Endothelial cell of umbilical vein (primary cell): ENCODE results near the gene LFNG. TPM values are rescaled to one million over a fixed set of nuclear protein-coding genes. Genes with fewer than 3 reads are reported as not detected.

Source experiments
- BruUV-seq: library from RNA; stranded (reverse); fragments of 400-500 nt; replicated peaks from 2 replicates; lab custom pipeline; 2021; lab: Mats Ljungman, UMichigan
- CTCF ChIA-PET: fragments of 300-600, 350-600 bp; sonication (Branson Sonifier 250); formaldehyde crosslinking; loops from one replicate; lab custom pipeline; 2021; ENCODE audit warnings: antibody characterized with exemption, inconsistent platforms; lab: Charles Lee
- POLR2A ChIA-PET: fragments of 300-600, 350-600 bp; sonication (Branson Sonifier 250); formaldehyde crosslinking; loops from one replicate; lab custom pipeline; 2021; ENCODE audit warnings: antibody characterized with exemption, inconsistent platforms; lab: Charles Lee
- DNase-seq: peaks from one replicate; pipeline ENCODE4 v3.0.0-alpha.2; 2011; ENCODE audit warnings: low read depth, low spot score
- FAIRE-seq: peaks from 2 replicates; lab custom pipeline; 2011; peaks lifted over from hg19 to GRCh38; lab: Jason Lieb, UNC
- H2AFZ ChIP-seq: 2 replicates; pipeline ENCODE4 v1.6.0; 2012; ENCODE audit warnings: low read depth, low read length, control low read depth, inconsistent platforms
- H3K27ac ChIP-seq: 2 replicates; pipeline ENCODE4 v1.5.1; 2011; ENCODE audit warnings: low read depth, mild to moderate bottlenecking, control low read depth, low read length, moderate library complexity; ENCODE audit not compliant: insufficient read depth
- H3K27me3 ChIP-seq, 2 experiments: 2 replicates each; pipeline versions ENCODE4 v1.6.0 to v1.6.1; 2011; ENCODE audit warnings: low read length in 2 of 2, mixed read lengths in 1 of 2; ENCODE audit not compliant: control insufficient read depth in 2 of 2, insufficient read depth in 2 of 2
- H3K36me3 ChIP-seq, 2 experiments: 2 replicates in 1 of 2; 3 replicates in 1 of 2; pipeline ENCODE4 v1.5.1; 2011; ENCODE audit warnings: low read length in 2 of 2, mild to moderate bottlenecking in 1 of 2, moderate library complexity in 1 of 2; ENCODE audit not compliant: control insufficient read depth in 2 of 2, insufficient read depth in 2 of 2; ENCODE audit errors: extremely low read depth in 1 of 2
- H3K4me1 ChIP-seq: 3 replicates; pipeline ENCODE4 v1.5.1; 2011; ENCODE audit warnings: mild to moderate bottlenecking, low read length; ENCODE audit not compliant: control insufficient read depth, insufficient read depth; ENCODE audit errors: extremely low read depth
- H3K4me2 ChIP-seq: 2 replicates; pipeline ENCODE4 v1.6.1; 2011; ENCODE audit warnings: low read length, control low read depth, mixed read lengths; ENCODE audit not compliant: insufficient read depth
- H3K4me3 ChIP-seq, 3 experiments: fragments of 200-600 bp in 1 of 3; sonication (generic), shearing (Covaris generic) in 1 of 3; replicated peaks in 1 of 3; 2 replicates each; pipeline ENCODE4 v1.5.1; 2011 to 2016; ENCODE audit warnings: control low read depth in 3 of 3, low read length in 3 of 3, mild to moderate bottlenecking in 2 of 3, inconsistent platforms in 1 of 3, low read depth in 1 of 3, moderate library complexity in 1 of 3; ENCODE audit not compliant: insufficient read depth in 1 of 3
- H3K79me2 ChIP-seq: 2 replicates; pipeline ENCODE4 v1.6.0; 2012; ENCODE audit warnings: low read length, inconsistent platforms; ENCODE audit not compliant: control insufficient read depth, insufficient read depth
- H3K9ac ChIP-seq: replicated peaks from 2 replicates; pipeline ENCODE3; 2011; ENCODE audit warnings: low read length, control low read depth; ENCODE audit not compliant: insufficient read depth; ENCODE audit errors: extremely low read depth
- H3K9me1 ChIP-seq: replicated peaks from 3 replicates; pipeline ENCODE4 v1.6.0; 2011; ENCODE audit warnings: mild to moderate bottlenecking, low read length; ENCODE audit not compliant: control insufficient read depth, insufficient read depth; ENCODE audit errors: extremely low read depth
- H3K9me3 ChIP-seq: replicated peaks from 2 replicates; pipeline ENCODE4 v1.5.1; 2012; ENCODE audit warnings: low read length, inconsistent platforms; ENCODE audit not compliant: control insufficient read depth, insufficient read depth
- H4K20me1 ChIP-seq: replicated peaks from 2 replicates; pipeline ENCODE3; 2011; ENCODE audit warnings: mild to moderate bottlenecking, low read length; ENCODE audit not compliant: control insufficient read depth, insufficient read depth; ENCODE audit errors: extremely low read depth
- EZH2 ChIP-seq: IDR thresholded peaks from 2 replicates; pipeline ENCODE4 v1.6.1; 2012; ENCODE audit warnings: borderline replicate concordance, low read depth, mild to moderate bottlenecking, moderate library complexity, low read length, inconsistent platforms; ENCODE audit not compliant: severe bottlenecking
- FOS ChIP-seq: IDR thresholded peaks from 2 replicates; pipeline ENCODE4 v1.6.1; 2011; ENCODE audit warnings: mild to moderate bottlenecking, low read length, moderate library complexity, borderline replicate concordance; ENCODE audit not compliant: insufficient read depth
- GATA2 ChIP-seq: IDR thresholded peaks from 2 replicates; pipeline ENCODE4 v1.7.0; 2011; ENCODE audit warnings: low read depth, mild to moderate bottlenecking, moderate library complexity, mixed read lengths, low read length; ENCODE audit not compliant: insufficient read length, insufficient read depth
- JUN ChIP-seq: IDR thresholded peaks from 2 replicates; pipeline ENCODE4 v1.6.1; 2011; ENCODE audit warnings: borderline replicate concordance, low read depth; ENCODE audit not compliant: insufficient read length, insufficient read depth
- MAX ChIP-seq: IDR thresholded peaks from 2 replicates; pipeline ENCODE4 v1.6.1; 2011; ENCODE audit not compliant: insufficient read depth, insufficient read length
- MYC ChIP-seq: IDR thresholded peaks from one replicate; pipeline ENCODE4 v1.6.1; 2011; ENCODE audit warnings: mild to moderate bottlenecking, low read depth, low read length
- POLR2A ChIP-seq: IDR thresholded peaks from 2 replicates; pipeline ENCODE4 v1.6.1; 2012; ENCODE audit warnings: low read depth, mild to moderate bottlenecking, control low read depth, low read length
- POLR2AphosphoS5 ChIP-seq: IDR thresholded peaks from 2 replicates; pipeline ENCODE4 v1.6.1; 2012; ENCODE audit warnings: low read depth, mild to moderate bottlenecking, control low read depth, low read length, moderate library complexity; ENCODE audit not compliant: insufficient read depth
- dilution Hi-C: fragments of 300-500 bp; cut with MboI; formaldehyde crosslinking; loops from one replicate; pipeline ENCODE4 v1.15.0; 2019; ENCODE audit warnings: low sequenced_read_pairs; ENCODE audit not compliant: extremely low pct_ligation_motif_present
- intact Hi-C: fragments of 100-400 bp; cut with micrococcal nuclease; formaldehyde crosslinking; loops from one replicate; pipeline ENCODE4 v1.10.0; 2022
- polyA plus RNA-seq, 4 experiments: library from polyadenylated mRNA; depleted of rRNA in 3 of 4; stranded (reverse) in 3 of 4; unstranded in 1 of 4; fragments of >200 nt; gene quantifications; 2 replicates each; pipeline versions ENCODE4 v1.2.1 to v1.2.3, GENCODE V29; 2011 to 2012; ENCODE audit warnings: missing spikeins in 1 of 4
- total RNA-seq: library from RNA; stranded (reverse); gene quantifications from 2 replicates; pipeline ENCODE4 v1.2.3, GENCODE V29; 2021
- TF ChIP-seq, protein P1 (sequence below), 2 donors: IDR thresholded peaks; 1 replicate in 1 of 2; 2 replicates in 1 of 2; pipeline ENCODE4 v1.5.1; 2011; ENCODE audit warnings: low read length in 2 of 2, mild to moderate bottlenecking in 2 of 2, moderate library complexity in 2 of 2, control low read depth in 1 of 2, inconsistent platforms in 1 of 2, low read depth in 1 of 2; ENCODE audit not compliant: insufficient read depth in 1 of 2; ENCODE audit errors: extremely low read depth in 1 of 2

LFNG gene
- total and polyA plus RNA-seq, 2 donors (not counting 3 experiments of a cell fraction or from before 2014, with no cell fraction given), result 12.6 to 13.1 TPM

- Histone ChIP-seq H2AFZ (no peak overlapping the region), H3K79me2 (no peaks in the 10 kb centered on the region), H3K27me3 (no peaks in the 10 kb centered on the region), H3K4me3 (no peak overlapping the region), H3K4me2 (no peak overlapping the region), H4K20me1 (no peaks in the 10 kb centered on the region), H3K9me1 (no peaks in the 10 kb centered on the region), H3K4me1 (peaks cover 8% of the 10 kb centered on the region), H3K36me3 (no peaks in the 10 kb centered on the region), H3K9ac (no peak overlapping the region), H3K27ac (no peak overlapping the region), H3K9me3 (no peaks in the 10 kb centered on the region)
- FAIRE-seq, result no peak
- dilution Hi-C loops (no loop called here), intact Hi-C loops (no loop called here)
- TF ChIP-seq JUN, result no peak
- TF ChIP-seq, protein P1, sequence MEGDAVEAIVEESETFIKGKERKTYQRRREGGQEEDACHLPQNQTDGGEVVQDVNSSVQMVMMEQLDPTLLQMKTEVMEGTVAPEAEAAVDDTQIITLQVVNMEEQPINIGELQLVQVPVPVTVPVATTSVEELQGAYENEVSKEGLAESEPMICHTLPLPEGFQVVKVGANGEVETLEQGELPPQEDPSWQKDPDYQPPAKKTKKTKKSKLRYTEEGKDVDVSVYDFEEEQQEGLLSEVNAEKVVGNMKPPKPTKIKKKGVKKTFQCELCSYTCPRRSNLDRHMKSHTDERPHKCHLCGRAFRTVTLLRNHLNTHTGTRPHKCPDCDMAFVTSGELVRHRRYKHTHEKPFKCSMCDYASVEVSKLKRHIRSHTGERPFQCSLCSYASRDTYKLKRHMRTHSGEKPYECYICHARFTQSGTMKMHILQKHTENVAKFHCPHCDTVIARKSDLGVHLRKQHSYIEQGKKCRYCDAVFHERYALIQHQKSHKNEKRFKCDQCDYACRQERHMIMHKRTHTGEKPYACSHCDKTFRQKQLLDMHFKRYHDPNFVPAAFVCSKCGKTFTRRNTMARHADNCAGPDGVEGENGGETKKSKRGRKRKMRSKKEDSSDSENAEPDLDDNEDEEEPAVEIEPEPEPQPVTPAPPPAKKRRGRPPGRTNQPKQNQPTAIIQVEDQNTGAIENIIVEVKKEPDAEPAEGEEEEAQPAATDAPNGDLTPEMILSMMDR (IDR thresholded peaks at IDR 0.05; ENCODE audit: extremely low read depth in 1 of 2, insufficient read depth in 1 of 2, low read depth in 1 of 2, low read length in 2 of 2), result no peak
- TF ChIP-seq MAX, result no peak
- no peak for TF ChIP-seq POLR2A
- TF ChIP-seq EZH2, result no peak
- TF ChIP-seq GATA2, result no peak
- no peak for TF ChIP-seq FOS
- no peak for TF ChIP-seq POLR2AphosphoS5
- TF ChIP-seq MYC, result no peak
- BruUV-seq, result no TSS peak
- CTCF ChIA-PET, result no interaction called here
- POLR2A ChIA-PET, result no interaction called here
- no peak for DNase-seq
Measured at GRCh38 chr7:2564970-2565540, 45.5 kb downstream of the LFNG start.
